Ammon's horn (tissue), 1 donor: ENCODE measurements around the gene FAM236B.
"Not testable (repeated sequence)": the region's sequence is repeated elsewhere in the genome, so short reads cannot be mapped to it uniquely, and the experiment has no call there.

Experiments
- DNase-seq: peaks from one replicate; pipeline ENCODE4 v3.0.0-alpha.2; 2016; ENCODE audit warnings: low spot score

FAM236B gene

GRCh38 chrX:72782560-72782959, at the start of gene FAM236B:
TSS of gene FAM236B (minus strand) at chrX:72782660. CDS start at chrX:72782560, 100 bp downstream.
- DNase-seq: not testable (repeated sequence)

DNA sequence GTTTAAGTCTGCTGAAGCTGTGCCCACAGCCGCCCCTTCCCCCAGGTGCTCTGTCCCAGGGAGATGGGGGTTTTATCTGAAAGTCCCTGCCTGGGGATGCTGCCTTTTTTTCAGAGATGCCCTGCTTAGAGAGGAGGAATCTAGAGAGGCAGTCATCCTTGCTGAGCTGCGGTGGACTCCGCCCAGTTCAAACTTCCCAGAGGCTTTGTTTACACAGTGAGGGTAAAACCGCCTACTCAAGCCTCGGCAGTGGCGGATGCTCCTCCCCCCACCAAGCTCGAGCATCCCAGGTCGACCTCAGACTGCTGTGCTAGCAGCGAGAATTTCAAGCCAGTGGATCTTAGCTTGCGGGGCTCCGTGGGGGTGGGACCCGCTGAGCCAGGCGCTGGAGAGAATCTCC, 48.2 kb upstream of the FAM236B start:
- not testable (repeated sequence) for DNase-seq

GRCh38 chrX:72808110-72808509, 25.6 kb upstream of the FAM236B start, which contains the start of gene FAM236D:
TSS of gene FAM236D (minus strand) at chrX:72808210. CDS start at chrX:72808110, 100 bp downstream.
- DNase-seq: not testable (repeated sequence)

GRCh38 chrX:72790390-72790789, 7.9 kb upstream of the FAM236B start:
- not testable (repeated sequence) for DNase-seq

DNA sequence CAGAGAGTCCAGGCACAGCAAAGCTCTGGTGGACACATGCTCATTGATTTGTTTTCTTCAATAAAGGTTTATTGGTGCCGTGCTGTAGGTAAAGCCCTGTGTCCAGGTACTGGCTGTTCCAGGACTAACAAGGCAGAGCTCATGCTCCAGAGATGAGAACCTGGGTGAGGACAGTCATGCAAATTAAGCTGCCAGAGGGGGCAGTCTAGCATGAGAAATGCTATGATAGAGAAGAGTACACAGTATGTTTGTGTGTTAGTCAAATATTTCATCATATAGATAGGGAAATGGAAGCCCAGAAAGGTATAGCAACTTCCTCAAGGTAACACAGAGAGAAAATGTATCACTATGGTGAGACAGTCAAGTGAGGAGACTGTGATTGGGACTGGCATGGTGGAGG, 5.7 kb upstream of the FAM236B start:
- DNase-seq: not testable (repeated sequence)

DNA sequence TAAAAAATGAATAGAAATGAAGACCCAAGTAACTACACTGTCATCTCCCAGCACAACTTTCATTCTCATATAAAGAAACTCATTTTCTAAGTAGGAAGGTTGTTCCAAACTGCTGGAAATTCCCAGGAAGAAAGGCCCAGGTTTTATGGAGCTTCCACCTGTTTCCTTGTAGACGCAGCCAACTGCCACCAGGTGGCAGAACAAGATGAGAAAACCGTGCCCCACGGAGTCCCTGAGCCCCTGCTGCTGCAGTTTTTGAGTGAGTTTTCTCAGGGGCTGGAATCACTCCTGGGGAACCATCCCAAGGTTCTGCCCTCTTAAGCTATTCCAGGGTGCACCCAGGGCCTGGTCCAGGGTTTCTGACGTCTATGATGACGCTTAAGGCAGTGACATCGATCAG, 1.5 kb upstream of the FAM236B start:
- DNase-seq: not testable (repeated sequence)

DNA sequence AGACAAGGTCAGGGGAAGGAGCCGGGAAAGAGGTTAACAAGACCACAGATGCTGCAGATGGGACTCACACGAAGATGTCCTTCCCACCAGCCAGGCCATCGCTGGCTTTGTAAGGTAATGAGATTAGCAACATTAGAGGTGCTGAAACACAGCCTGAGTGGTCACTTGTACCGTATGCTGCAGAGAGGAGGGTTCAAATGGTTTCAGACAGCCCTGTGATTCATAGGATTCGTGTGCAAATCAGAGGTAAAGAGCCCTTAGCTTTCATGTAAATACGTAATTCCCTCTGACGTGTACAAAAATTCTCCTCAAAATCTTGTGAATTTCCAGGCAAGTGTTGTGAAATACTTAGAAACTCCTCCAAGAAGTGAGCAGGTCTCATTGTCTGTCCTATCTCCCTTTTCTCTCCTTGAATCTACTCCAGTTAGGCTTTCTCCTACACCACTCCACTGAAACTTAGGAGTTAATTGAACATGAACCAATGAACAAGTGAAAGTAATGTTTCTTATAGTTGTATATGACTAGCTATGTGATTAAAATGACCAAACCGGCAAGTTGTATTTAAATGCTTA, 991 bp upstream of the FAM236B start:
- not testable (repeated sequence) for DNase-seq

GRCh38 chrX:72778146-72778545, 4.3 kb downstream of the FAM236B start:
- DNase-seq: not testable (repeated sequence)

GRCh38 chrX:72777467-72777790, 5.0 kb downstream of the FAM236B start:
- DNase-seq: not testable (repeated sequence)

GRCh38 chrX:72776653-72777466, 5.6 kb downstream of the FAM236B start, which contains the start of gene DMRTC1B:
TSS of gene DMRTC1B (plus strand) at chrX:72776890. CDS start at chrX:72845136, 68,246 bp downstream.
- not testable (repeated sequence) for DNase-seq

DNA sequence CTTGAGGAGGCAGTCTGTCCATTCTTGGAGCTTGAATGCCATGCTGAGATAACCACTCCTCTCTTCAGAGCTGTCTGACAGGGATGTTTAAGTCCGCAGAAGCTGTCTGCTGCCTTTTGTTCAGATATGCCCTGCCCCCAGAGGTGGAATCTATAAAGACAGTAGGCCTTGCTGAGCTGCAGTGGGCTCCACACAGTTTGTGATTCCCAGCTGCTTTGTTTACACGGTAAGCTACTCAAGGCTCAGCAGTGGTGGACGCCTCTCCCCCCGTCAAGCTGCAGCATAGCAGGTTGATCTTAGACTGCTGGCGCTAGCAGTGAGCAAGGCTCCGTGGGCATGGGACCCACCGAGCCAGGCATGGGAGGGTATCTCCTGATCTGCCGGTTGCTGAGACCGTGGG, 22.0 kb downstream of the FAM236B start:
- not testable (repeated sequence) for DNase-seq

DNA sequence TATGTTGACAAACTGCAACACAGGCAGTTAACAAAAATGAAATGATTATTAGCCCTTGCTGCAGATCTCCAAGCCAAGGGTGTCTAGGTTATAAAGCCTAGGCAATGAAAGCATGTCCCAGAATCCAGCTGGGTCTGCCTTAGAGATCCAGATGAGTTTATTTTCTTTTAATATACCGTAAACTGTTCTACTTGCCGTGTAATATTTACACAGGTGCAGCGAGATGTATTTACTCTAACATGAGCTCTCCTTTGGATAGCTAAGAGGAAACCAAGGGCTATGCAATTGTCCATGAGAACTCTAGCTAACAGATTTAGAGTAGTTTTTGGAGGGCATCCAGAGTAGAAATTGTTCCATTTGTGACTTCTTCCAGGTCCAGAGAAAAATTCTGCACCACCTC, 33.9 kb downstream of the FAM236B start:
- not testable (repeated sequence) for DNase-seq

GRCh38 chrX:72745546-72745945, 36.9 kb downstream of the FAM236B start:
- DNase-seq: not testable (repeated sequence)

DNA sequence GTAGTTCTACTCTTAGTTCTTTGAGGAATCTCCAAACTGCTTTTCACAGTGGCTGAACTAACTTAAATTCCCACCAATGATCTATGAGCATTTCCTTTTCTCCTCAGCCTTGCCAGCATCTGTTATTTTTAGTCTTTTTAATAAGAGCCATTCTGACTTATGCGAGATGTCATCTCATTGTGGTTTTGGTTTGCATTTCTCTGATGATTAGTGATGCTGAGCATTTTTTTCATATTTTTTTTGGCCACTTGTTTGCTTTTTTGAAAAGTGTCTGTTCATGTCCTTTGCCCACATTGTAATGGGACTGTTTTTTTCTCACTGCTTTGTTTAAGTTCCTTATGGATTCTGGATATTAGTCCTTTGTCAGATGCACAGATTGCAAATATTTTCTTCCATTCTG, 46.9 kb downstream of the FAM236B start:
- DNase-seq: no peak

GRCh38 chrX:72733636-72734035, 48.8 kb downstream of the FAM236B start:
- DNase-seq: not testable (repeated sequence)
